Heart left ventricle (tissue), 13 donors: ENCODE data around the gene NFAT5.

Experiments used
- POLR2A ChIP-seq, 2 donors: fragments of 450-650 bp; IDR thresholded peaks; one replicate each; pipeline ENCODE4 v1.6.1; 2017; ENCODE audit warnings: antibody characterized with exemption in 2 of 2, mild to moderate bottlenecking in 2 of 2, moderate library complexity in 2 of 2
- TF ChIP-seq, protein P1 (sequence below), 12 donors: fragments of 200-600 bp; sonication (generic) in 4 of 12; IDR thresholded peaks; one replicate each; pipeline versions ENCODE4 v1.5.0 to v1.8.0; 2018 to 2022; ENCODE audit warnings: antibody characterized with exemption in 12 of 12, mild to moderate bottlenecking in 5 of 12
- donor health status: ischemic (EF 13 %, LVEDD 7.1; RV severe dilation, severe dysfunction).
- donor health status: DM: no; HTN: yes; CAD: no.
- donor health status: DM: no; HTN: no; CAD: no.
- donor health status: ischemic (EF 25% LVEDD 6.9; RV normal size, moderate dysfunction).
- donor health status: ischemic (EF 25% LVEDD 5.7; RV mildly dilated, moderate dysfunction).
- donor health status: ischemic (EF 35%, LVEDD 5.7; RV mildly dilated, moderate dysfunction).
- donor health status: nonischemic (EF 11% LVEDD 7.7; RV severe dilation, severe dysfunction).
- donor health status: DM: yes; HTN: yes; CAD: no.
- donor health status: PGD.
- donor health status: ischemic (EF 29% LVEDD 5.4; RV normal size, mild dysfunction).
- donor health status: nonischemic (EF 23%, LVEDD 6.1; RV moderate dilation, normal function).

DNA sequence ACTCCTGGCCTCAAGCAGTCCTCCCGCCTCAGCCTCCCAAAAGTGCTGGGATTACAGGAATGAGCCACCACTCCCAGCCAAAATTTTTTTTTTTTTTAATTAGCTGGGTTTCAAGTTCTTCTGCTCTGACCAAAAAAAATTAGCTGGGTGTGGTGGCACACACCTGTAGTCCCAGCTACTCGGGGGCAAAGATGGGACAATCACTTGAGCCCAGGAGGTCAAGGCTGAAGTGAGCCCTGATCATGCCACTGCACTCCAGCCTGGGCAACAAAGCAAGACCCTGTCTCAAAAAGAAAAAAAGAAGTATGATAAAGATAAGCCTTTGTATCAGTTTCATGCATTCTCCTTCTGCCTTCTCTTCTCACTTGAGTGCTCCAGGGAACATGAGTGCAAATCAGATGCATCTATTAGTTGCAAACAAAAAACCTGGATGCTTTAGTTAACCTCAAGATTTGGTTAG, 158.7 kb downstream of the NFAT5 start:
- TF ChIP-seq, protein P1, sequence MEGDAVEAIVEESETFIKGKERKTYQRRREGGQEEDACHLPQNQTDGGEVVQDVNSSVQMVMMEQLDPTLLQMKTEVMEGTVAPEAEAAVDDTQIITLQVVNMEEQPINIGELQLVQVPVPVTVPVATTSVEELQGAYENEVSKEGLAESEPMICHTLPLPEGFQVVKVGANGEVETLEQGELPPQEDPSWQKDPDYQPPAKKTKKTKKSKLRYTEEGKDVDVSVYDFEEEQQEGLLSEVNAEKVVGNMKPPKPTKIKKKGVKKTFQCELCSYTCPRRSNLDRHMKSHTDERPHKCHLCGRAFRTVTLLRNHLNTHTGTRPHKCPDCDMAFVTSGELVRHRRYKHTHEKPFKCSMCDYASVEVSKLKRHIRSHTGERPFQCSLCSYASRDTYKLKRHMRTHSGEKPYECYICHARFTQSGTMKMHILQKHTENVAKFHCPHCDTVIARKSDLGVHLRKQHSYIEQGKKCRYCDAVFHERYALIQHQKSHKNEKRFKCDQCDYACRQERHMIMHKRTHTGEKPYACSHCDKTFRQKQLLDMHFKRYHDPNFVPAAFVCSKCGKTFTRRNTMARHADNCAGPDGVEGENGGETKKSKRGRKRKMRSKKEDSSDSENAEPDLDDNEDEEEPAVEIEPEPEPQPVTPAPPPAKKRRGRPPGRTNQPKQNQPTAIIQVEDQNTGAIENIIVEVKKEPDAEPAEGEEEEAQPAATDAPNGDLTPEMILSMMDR (IDR thresholded peaks at IDR 0.05) = no peak
- TF ChIP-seq POLR2A (IDR thresholded peaks at IDR 0.05) = no peak
